Body of pancreas (tissue), 4 donors: Measurements from ENCODE around the gene APOC4. TPM values are rescaled to one million over a fixed set of nuclear protein-coding genes. Genes with fewer than 3 reads are reported as not detected.
"Not testable (repeated sequence)": the region's sequence is repeated elsewhere in the genome, so short reads cannot be mapped to it uniquely, and the experiment has no call there.

Experiments used
- ATAC-seq: fragments of 150-250 bp; one replicate; pipeline ENCODE4 v1.9.1; 2016
- DNase-seq, 4 donors: peaks; one replicate each; pipeline ENCODE4 v3.0.0-alpha.2; 2019
- H3K27ac ChIP-seq, 4 donors: fragments of 200-600 bp; sonication (generic); 1 replicate in 3 of 4; 2 replicates in 1 of 4; pipeline versions ENCODE4 v1.5.1 to v1.6.1; 2016 to 2019; ENCODE audit warnings: mild to moderate bottlenecking in 1 of 4, mixed read lengths in 1 of 4, moderate library complexity in 1 of 4
- H3K27me3 ChIP-seq, 2 donors: fragments of 200-600 bp; sonication (generic); one replicate each; pipeline ENCODE4 v1.6.0; 2016; ENCODE audit warnings: mild to moderate bottlenecking in 1 of 2
- H3K36me3 ChIP-seq, 2 donors: fragments of 200-600 bp; sonication (generic); replicated peaks in 1 of 2; 2 replicates each; pipeline ENCODE4 v1.5.1; 2016; ENCODE audit warnings: low read depth in 2 of 2; ENCODE audit not compliant: insufficient read depth in 1 of 2
- H3K4me1 ChIP-seq: fragments of 200-600 bp; sonication (generic); one replicate; pipeline ENCODE4 v1.6.0; 2016
- H3K4me3 ChIP-seq, 2 donors: fragments of 200-600 bp; sonication (generic); 1 replicate in 1 of 2; 2 replicates in 1 of 2; pipeline ENCODE4 v1.5.1; 2016 to 2019
- H3K9me3 ChIP-seq, 3 donors: fragments of 200-600 bp; sonication (generic); 1 replicate in 2 of 3; 2 replicates in 1 of 3; pipeline ENCODE4 v1.5.1; 2016
- POLR2A ChIP-seq, 3 donors: fragments of 450-650 bp; IDR thresholded peaks; one replicate each; pipeline ENCODE4 v1.6.1; 2016; ENCODE audit warnings: antibody characterized with exemption in 3 of 3, mild to moderate bottlenecking in 2 of 3
- WGBS, 2 donors: methylation state at CpG; one replicate each; pipeline ENCODE4 v1.1.5; 2017; 5-methylcytosine and 5-hydroxymethylcytosine counted together
- intact Hi-C: fragments of 100-400 bp; cut with DNase I; formaldehyde crosslinking; loops from one replicate; pipeline ENCODE4 v1.15.1; 2023
- total RNA-seq, 2 donors: library from RNA; depleted of rRNA; stranded (reverse); fragments of >200 nt; gene quantifications; one replicate each; pipeline ENCODE4 v1.1.0, GENCODE V29; 2016
- TF ChIP-seq, protein P1 (sequence below), 7 experiments: fragments of 450-650 bp in 4 of 7; fragments of 200-600 bp in 3 of 7; sonication (generic) in 3 of 7; IDR thresholded peaks; one replicate each; pipeline ENCODE4 v1.5.1; 2016 to 2019; ENCODE audit warnings: antibody characterized with exemption in 7 of 7

Gene APOC4
- total RNA-seq, 2 donors from 2014 or later, result not detected

DNA sequence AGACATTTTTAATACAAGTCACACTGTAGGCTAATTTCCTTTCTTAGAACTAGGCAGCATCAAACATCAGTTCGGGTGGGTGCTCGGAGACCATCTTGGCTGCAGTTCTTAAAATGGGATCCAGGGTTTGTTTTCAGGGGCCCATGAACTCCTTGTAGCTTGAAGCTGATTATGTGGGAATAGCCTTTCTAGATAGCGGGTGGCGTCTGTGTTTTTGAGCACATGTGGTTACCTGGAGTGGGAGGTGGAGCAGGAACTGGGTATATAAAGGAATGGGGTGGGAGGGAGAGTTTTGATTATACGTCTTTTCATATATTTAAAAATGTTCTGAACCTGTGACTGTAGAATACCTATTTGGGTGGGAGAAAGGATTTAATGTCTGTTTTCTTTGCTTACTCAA, 26.1 kb downstream of the APOC4 start:
- Histone ChIP-seq H3K9me3 (no peaks in the 10 kb centered on the region), H3K4me3 (no peak overlapping the region), H3K27me3 (no peaks in the 10 kb centered on the region), H3K36me3 (peaks cover 0 to 17% of the 10 kb centered on the region in 2 donors), H3K4me1 (no peaks in the 10 kb centered on the region), H3K27ac (no peak overlapping the region)
- DNase-seq (no peak), ATAC-seq (no peak)
- TF ChIP-seq, protein P1, sequence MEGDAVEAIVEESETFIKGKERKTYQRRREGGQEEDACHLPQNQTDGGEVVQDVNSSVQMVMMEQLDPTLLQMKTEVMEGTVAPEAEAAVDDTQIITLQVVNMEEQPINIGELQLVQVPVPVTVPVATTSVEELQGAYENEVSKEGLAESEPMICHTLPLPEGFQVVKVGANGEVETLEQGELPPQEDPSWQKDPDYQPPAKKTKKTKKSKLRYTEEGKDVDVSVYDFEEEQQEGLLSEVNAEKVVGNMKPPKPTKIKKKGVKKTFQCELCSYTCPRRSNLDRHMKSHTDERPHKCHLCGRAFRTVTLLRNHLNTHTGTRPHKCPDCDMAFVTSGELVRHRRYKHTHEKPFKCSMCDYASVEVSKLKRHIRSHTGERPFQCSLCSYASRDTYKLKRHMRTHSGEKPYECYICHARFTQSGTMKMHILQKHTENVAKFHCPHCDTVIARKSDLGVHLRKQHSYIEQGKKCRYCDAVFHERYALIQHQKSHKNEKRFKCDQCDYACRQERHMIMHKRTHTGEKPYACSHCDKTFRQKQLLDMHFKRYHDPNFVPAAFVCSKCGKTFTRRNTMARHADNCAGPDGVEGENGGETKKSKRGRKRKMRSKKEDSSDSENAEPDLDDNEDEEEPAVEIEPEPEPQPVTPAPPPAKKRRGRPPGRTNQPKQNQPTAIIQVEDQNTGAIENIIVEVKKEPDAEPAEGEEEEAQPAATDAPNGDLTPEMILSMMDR (IDR thresholded peaks at IDR 0.05), result no peak
- TF ChIP-seq POLR2A (IDR thresholded peaks at IDR 0.05), result no peak
- 87 to 95% methylated on average over 5 of the region's 5 CpGs for WGBS, 2 donors
- intact Hi-C loops, result no loop called here

DNA sequence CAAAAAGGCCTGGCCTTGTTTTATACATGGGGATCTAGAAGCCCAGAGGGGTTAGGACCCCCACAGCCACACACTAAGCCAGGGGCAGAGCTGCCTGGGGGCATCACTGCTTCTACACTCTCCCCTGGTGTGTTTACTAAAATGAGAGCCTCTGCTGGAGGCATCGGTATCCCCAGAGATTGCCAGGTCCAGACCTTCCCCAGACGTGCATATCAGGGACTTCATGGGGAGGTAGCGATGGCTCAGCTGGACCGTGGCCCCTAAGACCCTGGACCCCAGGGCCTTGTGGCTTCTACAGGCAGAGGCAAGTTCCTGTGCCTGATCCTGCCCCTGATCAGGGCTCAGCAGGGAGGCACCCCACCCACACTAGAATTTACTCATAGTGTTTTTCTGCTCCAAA, 26.6 kb downstream of the APOC4 start:
- 95 to 100% methylated on average over 4 of the region's 4 CpGs for WGBS, 2 donors
- Histone ChIP-seq H3K27ac (no peak overlapping the region), H3K27me3 (no peaks in the 10 kb centered on the region), H3K9me3 (no peaks in the 10 kb centered on the region), H3K4me1 (no peaks in the 10 kb centered on the region), H3K4me3 (no peak overlapping the region), H3K36me3 (peaks cover 0 to 17% of the 10 kb centered on the region in 2 donors)
- DNase-seq (no peak), ATAC-seq (no peak)
- intact Hi-C loops, result no loop called here
- no peak for TF ChIP-seq POLR2A (IDR thresholded peaks at IDR 0.05)
- TF ChIP-seq, protein P1 (IDR thresholded peaks at IDR 0.05), result no peak

DNA sequence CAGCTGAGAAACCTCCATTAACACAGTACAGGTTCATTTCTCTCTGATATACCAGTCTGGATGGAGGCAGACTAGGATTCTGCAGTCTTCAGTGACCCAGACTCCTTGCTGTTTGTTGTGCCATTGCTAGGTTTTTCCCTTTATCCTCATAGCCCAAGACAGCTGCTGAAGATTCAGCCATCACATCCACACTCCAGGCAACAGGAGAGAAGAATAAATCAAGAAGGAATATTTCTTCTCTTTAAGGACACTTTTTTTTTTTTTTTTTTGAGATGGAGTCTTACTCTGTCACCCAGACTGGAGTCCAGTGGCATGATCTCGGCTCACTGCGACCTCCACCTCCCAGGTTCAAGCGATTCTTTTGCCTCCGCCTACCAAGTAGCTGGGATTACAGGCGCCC, 27.4 kb downstream of the APOC4 start:
- no peak for TF ChIP-seq POLR2A (IDR thresholded peaks at IDR 0.05)
- TF ChIP-seq, protein P1 (IDR thresholded peaks at IDR 0.05), result no peak
- WGBS, 2 donors, result 98 to 100% methylated on average over 5 of the region's 5 CpGs
- H3K27me3 ChIP-seq, result no peaks in the 10 kb centered on the region
- peaks cover 4 to 23% of the 10 kb centered on the region in 2 donors for H3K36me3 ChIP-seq
- no peak for ATAC-seq
- H3K27ac ChIP-seq, result no peak overlapping the region
- DNase-seq, result no peak
- H3K4me3 ChIP-seq, result no peak overlapping the region
- H3K4me1 ChIP-seq, result no peaks in the 10 kb centered on the region
- H3K9me3 ChIP-seq, result no peaks in the 10 kb centered on the region
- intact Hi-C loops, result no loop called here

DNA sequence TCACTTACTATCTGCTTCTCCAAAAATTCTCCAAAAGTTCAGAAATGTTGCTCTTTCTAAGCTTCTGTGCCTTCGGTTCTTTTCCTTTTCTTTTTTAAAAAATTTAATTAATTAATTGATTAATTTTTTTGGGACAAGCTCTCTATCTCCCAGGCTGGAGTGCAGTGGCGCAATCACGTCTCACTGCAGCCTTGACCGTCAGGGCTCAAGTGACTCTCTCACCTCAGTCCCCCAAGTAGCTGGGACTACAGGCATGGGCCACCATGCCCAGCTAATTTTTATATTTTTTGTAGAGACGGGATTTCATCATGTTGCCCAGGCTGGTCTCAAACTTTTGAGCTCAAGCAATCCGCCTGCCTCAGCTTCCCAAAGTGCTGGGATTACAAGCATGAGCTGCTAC, 29.4 kb downstream of the APOC4 start:
- H3K9me3 ChIP-seq, H3K27ac ChIP-seq, intact Hi-C loops, H3K4me3 ChIP-seq, H3K27me3 ChIP-seq, ATAC-seq, H3K4me1 ChIP-seq, DNase-seq: not testable (repeated sequence)
- peaks cover 6 to 26% of the 10 kb centered on the region in 2 donors for H3K36me3 ChIP-seq
- WGBS, 2 donors, result 81 to 93% methylated on average over 6 of the region's 6 CpGs

DNA sequence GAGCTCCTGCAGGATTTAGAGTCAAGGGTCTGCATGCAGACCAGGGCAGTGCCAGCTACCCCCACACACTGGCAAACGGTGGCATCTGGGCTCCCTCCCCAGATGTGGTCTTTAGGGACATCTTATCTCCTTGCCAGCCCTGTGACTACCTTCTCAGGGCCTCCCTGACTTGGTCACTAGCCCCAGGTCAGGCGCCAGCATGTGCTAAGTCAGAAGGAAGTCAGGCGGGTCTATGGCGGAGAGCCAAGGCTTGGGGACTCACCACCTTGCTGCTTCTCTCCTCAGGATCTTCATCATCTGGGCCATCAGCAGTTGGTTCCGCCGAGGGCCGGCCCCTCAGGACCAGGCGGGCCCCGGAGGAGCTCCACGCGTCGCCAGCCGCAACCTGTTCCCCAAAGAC, 30.8 kb downstream of the APOC4 start:
- DNase-seq (no peak), ATAC-seq (no peak)
- 88 to 100% methylated on average over 3 to 9 of the region's 13 CpGs for WGBS, 2 donors
- Histone ChIP-seq H3K4me1 (no peaks in the 10 kb centered on the region), H3K27ac (no peak overlapping the region), H3K36me3 (peaks cover 6 to 36% of the 10 kb centered on the region in 2 donors), H3K4me3 (no peak overlapping the region), H3K9me3 (no peaks in the 10 kb centered on the region), H3K27me3 (no peaks in the 10 kb centered on the region)
- TF ChIP-seq, protein P1 (IDR thresholded peaks at IDR 0.05), result no peak
- TF ChIP-seq POLR2A (IDR thresholded peaks at IDR 0.05), result no peak
- intact Hi-C loops, result no loop called here
